Measurements from ENCODE around the gene HAPLN2.

The HAPLN2 gene

GRCh38 chr1:156663178-156663577, 44.0 kb downstream of the HAPLN2 start:
- no peak for DNase-seq (ENCODE audit: low spot score)

- peak; percentile 70 for DNase-seq (ENCODE audit: low spot score)
Measured at GRCh38 chr1:156664046-156664766, 45.0 kb downstream of the HAPLN2 start.

GRCh38 chr1:156664767-156665411, 45.7 kb downstream of the HAPLN2 start:
- DNase-seq (ENCODE audit: low spot score): peak; percentile 59

- DNase-seq (ENCODE audit: low spot score): no peak
Measured at GRCh38 chr1:156665539-156665938, 46.3 kb downstream of the HAPLN2 start.

GRCh38 chr1:156666862-156667609, 47.8 kb downstream of the HAPLN2 start:
- DNase-seq (ENCODE audit: low spot score): no peak

GRCh38 chr1:156667610-156667967, 48.4 kb downstream of the HAPLN2 start:
- no peak for DNase-seq (ENCODE audit: low spot score)

- DNase-seq (ENCODE audit: low spot score): no peak
Measured at GRCh38 chr1:156667968-156668709, 48.9 kb downstream of the HAPLN2 start.

- DNase-seq (ENCODE audit: low spot score): no peak
Measured at GRCh38 chr1:156668801-156669637, 49.8 kb downstream of the HAPLN2 start.

GRCh38 chr1:156669794-156670193, 50.6 kb downstream of the HAPLN2 start:
- no peak for DNase-seq (ENCODE audit: low spot score)

- no peak for DNase-seq (ENCODE audit: low spot score)
Measured at GRCh38 chr1:156670359-156670758, 51.1 kb downstream of the HAPLN2 start.

GRCh38 chr1:156670791-156671190, 51.6 kb downstream of the HAPLN2 start:
- no peak for DNase-seq (ENCODE audit: low spot score)

- DNase-seq (ENCODE audit: low spot score): no peak
Measured at GRCh38 chr1:156671804-156672203, 52.6 kb downstream of the HAPLN2 start.

GRCh38 chr1:156673387-156674121, 54.3 kb downstream of the HAPLN2 start:
- no peak for DNase-seq (ENCODE audit: low spot score)

Measured in AG08396 (cell line).